Brain pericyte (primary cell): Measurements from ENCODE around the gene PLEKHM3.

ENCODE experiments used
- DNase-seq: peaks from one replicate; pipeline ENCODE4 v3.0.0-alpha.2; 2012; ENCODE audit warnings: low read depth, low spot score

The PLEKHM3 gene

GRCh38 chr2:207860685-207861084 lies 164.6 kb downstream of the PLEKHM3 start:
- DNase-seq, result no peak

GRCh38 chr2:207855591-207855990 lies 169.7 kb downstream of the PLEKHM3 start:
- DNase-seq, result no peak

- no peak for DNase-seq
These were observed 170.6 kb downstream of the PLEKHM3 start for GRCh38 chr2:207854484-207855440.

- no peak for DNase-seq
These were observed 172.5 kb downstream of the PLEKHM3 start for GRCh38 chr2:207852791-207853190.

- DNase-seq, result no peak
These were observed 175.9 kb downstream of the PLEKHM3 start for GRCh38 chr2:207849443-207849842.

- DNase-seq, result no peak
These were observed 176.8 kb downstream of the PLEKHM3 start for GRCh38 chr2:207848545-207848928.

GRCh38 chr2:207847807-207848544 lies 177.4 kb downstream of the PLEKHM3 start:
- DNase-seq, result no peak

- no peak for DNase-seq
These were observed 178.1 kb downstream of the PLEKHM3 start for GRCh38 chr2:207847098-207847806.

GRCh38 chr2:207845202-207845864 lies 180.0 kb downstream of the PLEKHM3 start:
- no peak for DNase-seq

GRCh38 chr2:207844648-207845047 lies 180.7 kb downstream of the PLEKHM3 start:
- DNase-seq, result no peak

GRCh38 chr2:207840101-207840500 lies 185.2 kb downstream of the PLEKHM3 start:
- DNase-seq, result no peak

GRCh38 chr2:207839575-207839974 lies 185.8 kb downstream of the PLEKHM3 start:
- no peak for DNase-seq

- no peak for DNase-seq
These were observed 186.3 kb downstream of the PLEKHM3 start for GRCh38 chr2:207839028-207839427.

- no peak for DNase-seq
These were observed 188.7 kb downstream of the PLEKHM3 start for GRCh38 chr2:207836521-207837133.

- DNase-seq, result no peak
These were observed 189.5 kb downstream of the PLEKHM3 start for GRCh38 chr2:207835805-207836204.

- no peak for DNase-seq
These were observed 192.0 kb downstream of the PLEKHM3 start for GRCh38 chr2:207833251-207833751.

GRCh38 chr2:207831584-207832248 lies 193.6 kb downstream of the PLEKHM3 start:
- no peak for DNase-seq

GRCh38 chr2:207830778-207831438 lies 194.4 kb downstream of the PLEKHM3 start:
- DNase-seq, result no peak

GRCh38 chr2:207828361-207829057 lies 196.8 kb downstream of the PLEKHM3 start:
- DNase-seq, result no peak
